Panc1 (cell line): ENCODE results near the gene CNST. TPM values are rescaled to one million over a fixed set of nuclear protein-coding genes. Genes with fewer than 3 reads are reported as not detected.

ENCODE experiments used
- ATAC-seq: fragments of 200-7000 bp; cut with Tn5 transposase; 2 replicates; pipeline ENCODE4 v1.9.1; 2020; ENCODE audit warnings: mild to moderate bottlenecking, moderate library complexity
- BruUV-seq: library from RNA; stranded (reverse); fragments of 400-500 nt; replicated peaks from 2 replicates; lab custom pipeline; 2021; lab: Mats Ljungman, UMichigan
- CTCF ChIA-PET: fragments of 300-600 bp; sonication (Branson Sonifier 250); formaldehyde crosslinking; loops from one replicate; lab custom pipeline; 2022; ENCODE audit warnings: antibody characterized with exemption; lab: Charles Lee
- POLR2A ChIA-PET: fragments of 300-600 bp; sonication (Branson Sonifier 250); formaldehyde crosslinking; loops from one replicate; lab custom pipeline; 2022; ENCODE audit warnings: antibody characterized with exemption; lab: Charles Lee
- DNase-seq: peaks from one replicate; pipeline ENCODE4 v3.0.0-alpha.2; 2010; ENCODE audit warnings: low read depth, low spot score
- H3K27ac ChIP-seq: 2 replicates; pipeline ENCODE4 v1.5.1; 2011; ENCODE audit warnings: mild to moderate bottlenecking, low read length, inconsistent platforms
- H3K27me3 ChIP-seq: fragments of 200-500 bp; sonication (Bioruptor generic); 2 replicates; pipeline ENCODE4 v1.6.0; 2014; ENCODE audit warnings: low read length, inconsistent platforms; ENCODE audit not compliant: control insufficient read depth, insufficient read depth
- H3K36me3 ChIP-seq: fragments of 200-500 bp; sonication (Bioruptor generic); 2 replicates; pipeline ENCODE4 v1.5.1; 2014; ENCODE audit warnings: inconsistent platforms, mild to moderate bottlenecking, low read length, moderate library complexity; ENCODE audit not compliant: control insufficient read depth, insufficient read depth
- H3K4me1 ChIP-seq: 2 replicates; pipeline ENCODE4 v1.5.1; 2011; ENCODE audit warnings: inconsistent platforms, mild to moderate bottlenecking, low read length, moderate library complexity; ENCODE audit not compliant: control insufficient read depth, insufficient read depth
- H3K4me3 ChIP-seq, 2 experiments: 2 replicates each; pipeline ENCODE4 v1.5.1; 2011 to 2012; ENCODE audit warnings: low read depth in 2 of 2, low read length in 2 of 2, mild to moderate bottlenecking in 2 of 2, inconsistent platforms in 1 of 2, moderate library complexity in 1 of 2
- H3K9me3 ChIP-seq: fragments of 200-500 bp; sonication (Bioruptor generic); 2 replicates; pipeline ENCODE4 v1.5.1; 2014; ENCODE audit warnings: low read depth, mild to moderate bottlenecking, inconsistent platforms, low read length, moderate library complexity; ENCODE audit not compliant: control insufficient read depth, insufficient read depth
- POLR2AphosphoS5 ChIP-seq: IDR thresholded peaks from 2 replicates; pipeline ENCODE4 v1.6.1; 2012; ENCODE audit warnings: mild to moderate bottlenecking, low read depth, low read length, moderate library complexity
- SIN3A ChIP-seq: IDR thresholded peaks from 2 replicates; pipeline ENCODE4 v1.6.1; 2012; ENCODE audit warnings: low read depth, mild to moderate bottlenecking, low read length, moderate library complexity, borderline replicate concordance; ENCODE audit not compliant: insufficient read depth
- TCF7L2 ChIP-seq: IDR thresholded peaks from 2 replicates; pipeline ENCODE4 v1.6.1; 2011; ENCODE audit warnings: mild to moderate bottlenecking, low read depth, low read length, inconsistent platforms
- in situ Hi-C: cut with HindIII; loops from 2 replicates; pipeline ENCODE4 v1.10.0; 2016; ENCODE audit warnings: low sequenced_read_pairs, low pct_unique_long_range_greater_than_20kb
- intact Hi-C: fragments of 100-400 bp; cut with micrococcal nuclease; formaldehyde crosslinking; loops from one replicate; pipeline ENCODE4 v1.10.0; 2022; ENCODE audit not compliant: unreplicated experiment
- total RNA-seq: library from RNA; stranded (reverse); gene quantifications from one replicate; pipeline ENCODE4 v1.2.1, GENCODE V29; 2021; ENCODE audit not compliant: unreplicated experiment
- TF ChIP-seq, protein P1 (sequence below): fragments of 450-650 bp; IDR thresholded peaks from 2 replicates; pipeline ENCODE4 v1.5.1; 2017; ENCODE audit warnings: mild to moderate bottlenecking
- TF ChIP-seq, protein P2 (sequence below), 2 experiments: IDR thresholded peaks; 2 replicates each; pipeline ENCODE4 v1.6.1; 2011 to 2012; ENCODE audit warnings: low read depth in 2 of 2, control low read depth in 1 of 2, low read length in 1 of 2, mild to moderate bottlenecking in 1 of 2, moderate library complexity in 1 of 2; ENCODE audit not compliant: insufficient read depth in 1 of 2

Gene CNST
- total RNA-seq, 1 experiment from 2014 or later, result 18.5 TPM

DNA sequence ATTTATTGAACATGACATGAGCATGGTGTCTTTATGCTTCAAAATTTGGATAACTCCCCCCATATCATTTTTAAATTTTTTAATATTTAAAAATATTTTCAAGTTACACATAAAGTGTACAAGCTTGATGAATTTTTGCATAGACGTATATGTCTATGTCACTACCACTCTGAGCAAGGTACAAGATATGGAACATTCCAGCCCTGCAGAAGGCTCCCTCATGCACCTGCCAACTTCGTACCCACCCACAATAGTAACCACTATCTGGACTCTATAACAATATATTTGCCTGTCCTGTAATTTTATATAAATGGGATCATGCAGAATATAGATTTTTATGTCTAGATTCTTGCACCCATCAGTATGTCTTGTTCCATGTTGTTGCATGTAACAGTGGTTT, 74.5 kb downstream of the CNST start:
- BruUV-seq, result no TSS peak
- ChIA-PET POLR2A (no interaction called here), CTCF (no interaction called here)
- DNase-seq, result no peak
- no peak for ATAC-seq
- TF ChIP-seq, protein P1, sequence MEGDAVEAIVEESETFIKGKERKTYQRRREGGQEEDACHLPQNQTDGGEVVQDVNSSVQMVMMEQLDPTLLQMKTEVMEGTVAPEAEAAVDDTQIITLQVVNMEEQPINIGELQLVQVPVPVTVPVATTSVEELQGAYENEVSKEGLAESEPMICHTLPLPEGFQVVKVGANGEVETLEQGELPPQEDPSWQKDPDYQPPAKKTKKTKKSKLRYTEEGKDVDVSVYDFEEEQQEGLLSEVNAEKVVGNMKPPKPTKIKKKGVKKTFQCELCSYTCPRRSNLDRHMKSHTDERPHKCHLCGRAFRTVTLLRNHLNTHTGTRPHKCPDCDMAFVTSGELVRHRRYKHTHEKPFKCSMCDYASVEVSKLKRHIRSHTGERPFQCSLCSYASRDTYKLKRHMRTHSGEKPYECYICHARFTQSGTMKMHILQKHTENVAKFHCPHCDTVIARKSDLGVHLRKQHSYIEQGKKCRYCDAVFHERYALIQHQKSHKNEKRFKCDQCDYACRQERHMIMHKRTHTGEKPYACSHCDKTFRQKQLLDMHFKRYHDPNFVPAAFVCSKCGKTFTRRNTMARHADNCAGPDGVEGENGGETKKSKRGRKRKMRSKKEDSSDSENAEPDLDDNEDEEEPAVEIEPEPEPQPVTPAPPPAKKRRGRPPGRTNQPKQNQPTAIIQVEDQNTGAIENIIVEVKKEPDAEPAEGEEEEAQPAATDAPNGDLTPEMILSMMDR, result no peak
- TF ChIP-seq SIN3A, result no peak
- no peak for TF ChIP-seq POLR2AphosphoS5
- TF ChIP-seq TCF7L2, result no peak
- TF ChIP-seq, protein P2, sequence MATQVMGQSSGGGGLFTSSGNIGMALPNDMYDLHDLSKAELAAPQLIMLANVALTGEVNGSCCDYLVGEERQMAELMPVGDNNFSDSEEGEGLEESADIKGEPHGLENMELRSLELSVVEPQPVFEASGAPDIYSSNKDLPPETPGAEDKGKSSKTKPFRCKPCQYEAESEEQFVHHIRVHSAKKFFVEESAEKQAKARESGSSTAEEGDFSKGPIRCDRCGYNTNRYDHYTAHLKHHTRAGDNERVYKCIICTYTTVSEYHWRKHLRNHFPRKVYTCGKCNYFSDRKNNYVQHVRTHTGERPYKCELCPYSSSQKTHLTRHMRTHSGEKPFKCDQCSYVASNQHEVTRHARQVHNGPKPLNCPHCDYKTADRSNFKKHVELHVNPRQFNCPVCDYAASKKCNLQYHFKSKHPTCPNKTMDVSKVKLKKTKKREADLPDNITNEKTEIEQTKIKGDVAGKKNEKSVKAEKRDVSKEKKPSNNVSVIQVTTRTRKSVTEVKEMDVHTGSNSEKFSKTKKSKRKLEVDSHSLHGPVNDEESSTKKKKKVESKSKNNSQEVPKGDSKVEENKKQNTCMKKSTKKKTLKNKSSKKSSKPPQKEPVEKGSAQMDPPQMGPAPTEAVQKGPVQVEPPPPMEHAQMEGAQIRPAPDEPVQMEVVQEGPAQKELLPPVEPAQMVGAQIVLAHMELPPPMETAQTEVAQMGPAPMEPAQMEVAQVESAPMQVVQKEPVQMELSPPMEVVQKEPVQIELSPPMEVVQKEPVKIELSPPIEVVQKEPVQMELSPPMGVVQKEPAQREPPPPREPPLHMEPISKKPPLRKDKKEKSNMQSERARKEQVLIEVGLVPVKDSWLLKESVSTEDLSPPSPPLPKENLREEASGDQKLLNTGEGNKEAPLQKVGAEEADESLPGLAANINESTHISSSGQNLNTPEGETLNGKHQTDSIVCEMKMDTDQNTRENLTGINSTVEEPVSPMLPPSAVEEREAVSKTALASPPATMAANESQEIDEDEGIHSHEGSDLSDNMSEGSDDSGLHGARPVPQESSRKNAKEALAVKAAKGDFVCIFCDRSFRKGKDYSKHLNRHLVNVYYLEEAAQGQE (IDR thresholded peaks at IDR 0.05; ENCODE audit: insufficient read depth in 1 of 2, low read depth in 2 of 2, low read length in 1 of 2), result no peak
- Histone ChIP-seq H3K4me3 (no peak overlapping the region), H3K36me3 (no peaks in the 10 kb centered on the region; the same call in 1 of the 2 replicates), H3K4me1 (no peaks in the 10 kb centered on the region; the same call in 1 of the 2 replicates), H3K9me3 (no peaks in the 10 kb centered on the region), H3K27me3 (no peaks in the 10 kb centered on the region), H3K27ac (no peak overlapping the region)
- intact Hi-C loops (no loop called here), in situ Hi-C loops (no loop called here)

DNA sequence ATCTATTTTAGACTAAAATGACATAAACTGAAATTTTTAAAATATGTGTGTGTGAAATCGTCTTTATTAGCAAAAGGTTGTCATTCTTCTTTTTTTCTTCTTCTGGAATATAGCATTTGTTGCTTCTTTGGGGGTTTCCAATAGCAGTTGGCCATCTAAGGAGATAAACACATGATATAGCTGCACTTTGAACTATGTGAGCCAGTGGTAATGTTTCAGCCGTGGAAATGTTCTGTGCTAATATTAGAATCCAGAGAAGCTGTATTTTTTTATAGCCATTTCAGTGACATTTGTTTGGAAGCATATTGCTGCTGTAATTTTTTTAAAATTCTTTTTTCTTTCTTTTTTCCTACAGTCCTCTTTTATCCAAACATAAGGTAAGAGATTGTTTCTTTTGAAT, 75.1 kb downstream of the CNST start:
- no peaks in the 10 kb centered on the region for H3K9me3 ChIP-seq
- ChIA-PET CTCF (interaction anchor here (0.7 kb wide), 1 partner anchor 30 kb away, joined by 9 read pairs; no protein-coding TSS in a partner anchor), POLR2A (interaction anchor here (1.0 kb wide), 1 partner anchor 68 kb away, joined by 4 read pairs; no protein-coding TSS in a partner anchor)
- in situ Hi-C loops, result no loop called here
- DNase-seq (no peak), ATAC-seq (no peak)
- no peak overlapping the region for H3K27ac ChIP-seq
- H3K4me3 ChIP-seq, result no peak overlapping the region
- no peaks in the 10 kb centered on the region for H3K27me3 ChIP-seq
- no peaks in the 10 kb centered on the region; the same call in 1 of the 2 replicates for H3K4me1 ChIP-seq
- intact Hi-C loops, result no loop called here
- BruUV-seq, result no TSS peak
- no peaks in the 10 kb centered on the region; the same call in 1 of the 2 replicates for H3K36me3 ChIP-seq
- TF ChIP-seq SIN3A, result no peak
- no peak for TF ChIP-seq POLR2AphosphoS5
- TF ChIP-seq, protein P2 (IDR thresholded peaks at IDR 0.05; ENCODE audit: insufficient read depth in 1 of 2, low read depth in 2 of 2, low read length in 1 of 2), result no peak
- TF ChIP-seq, protein P1, result no peak
